ENCODE measurements around the gene ADAP1.

GRCh38 chr7:962401-963081 is 8.1 kb upstream of the ADAP1 start:
- TF ChIP-seq ZNF274 (IDR thresholded peaks at IDR 0.05; ENCODE audit: low read depth, low read length) (no peak), SUZ12 (IDR thresholded peaks at IDR 0.05; ENCODE audit: extremely low read depth, insufficient read depth, insufficient read length) (no peak), YY1 (IDR thresholded peaks at IDR 0.05; ENCODE audit: insufficient read depth, insufficient read length) (no peak)

All from NT2/D1 (cell line).